ENCODE measurements around the gene DICER1. TPM values are rescaled to one million over a fixed set of nuclear protein-coding genes. Genes with fewer than 3 reads are reported as not detected.

DICER1 gene
- polyA plus RNA-seq, 1 donor (not counting 4 experiments of a cell fraction or from before 2014, with no cell fraction given): 31.6 TPM

- Histone ChIP-seq H3K36me3 (ENCODE audit: control insufficient read depth in 2 of 2, extremely low read depth in 1 of 2, insufficient read depth in 2 of 2, low read length in 2 of 2) (no peaks in the 10 kb centered on the region), H3K4me2 (ENCODE audit: control insufficient read depth, extremely low read depth, insufficient read depth, low read depth, low read length) (no peak overlapping the region), H3K9me1 (ENCODE audit: control insufficient read depth, extremely low read depth, insufficient read depth, low read length) (no peaks in the 10 kb centered on the region), H3K4me3 (ENCODE audit: control insufficient read depth in 2 of 3, extremely low read depth in 1 of 3, insufficient read depth in 2 of 3, low read depth in 1 of 3, low read length in 3 of 3) (no peak overlapping the region), H3K27me3 (ENCODE audit: control insufficient read depth, extremely low read depth, insufficient read depth, low read length) (peaks cover 3% of the 10 kb centered on the region), H3K27ac (ENCODE audit: control insufficient read depth, insufficient read depth, low read length) (no peak overlapping the region), H4K20me1 (ENCODE audit: control insufficient read depth, extremely low read depth, insufficient read depth, low read length) (no peaks in the 10 kb centered on the region), H3K4me1 (ENCODE audit: control insufficient read depth, extremely low read depth, insufficient read depth, low read length) (no peaks in the 10 kb centered on the region), H3K9ac (ENCODE audit: control insufficient read depth, extremely low read depth, insufficient read depth, low read length) (no peak overlapping the region), H2AFZ (ENCODE audit: control insufficient read depth, low read length) (no peak overlapping the region), H3K9me3 (ENCODE audit: control insufficient read depth, low read depth, low read length) (no peaks in the 10 kb centered on the region), H3K79me2 (ENCODE audit: control insufficient read depth, insufficient read depth, low read length) (no peaks in the 10 kb centered on the region)
- no peak for TF ChIP-seq EZH2 (IDR thresholded peaks at IDR 0.05; ENCODE audit: low read length)
- TF ChIP-seq CTCF (optimal IDR thresholded peaks at IDR 0.05 in 1 of 3, IDR thresholded peaks at IDR 0.05 in 1 of 3, conservative IDR thresholded peaks at IDR 0.05 in 1 of 3; ENCODE audit: extremely low read depth in 1 of 3, insufficient read depth in 2 of 3, low read length in 3 of 3): no peak
- DNase-seq (ENCODE audit: low read depth, low spot score) (no peak), FAIRE-seq (no peak)
- dilution Hi-C loops (cut with MboI; ENCODE audit: extremely low pct_ligation_motif_present, low sequenced_read_pairs): no loop called here
Observed at GRCh38 chr14:95075789-95076188, 81.5 kb downstream of the DICER1 start.

GRCh38 chr14:95073947-95074346, 83.4 kb downstream of the DICER1 start:
- no peaks in the 10 kb centered on the region for H3K36me3 ChIP-seq (ENCODE audit: control insufficient read depth in 2 of 2, extremely low read depth in 1 of 2, insufficient read depth in 2 of 2, low read length in 2 of 2)
- no peak overlapping the region for H3K4me3 ChIP-seq (ENCODE audit: control insufficient read depth in 2 of 3, extremely low read depth in 1 of 3, insufficient read depth in 2 of 3, low read depth in 1 of 3, low read length in 3 of 3)
- no peaks in the 10 kb centered on the region for H4K20me1 ChIP-seq (ENCODE audit: control insufficient read depth, extremely low read depth, insufficient read depth, low read length)
- peaks cover 3% of the 10 kb centered on the region for H3K27me3 ChIP-seq (ENCODE audit: control insufficient read depth, extremely low read depth, insufficient read depth, low read length)
- DNase-seq (ENCODE audit: low read depth, low spot score) (no peak), FAIRE-seq (no peak)
- no peaks in the 10 kb centered on the region for H3K9me3 ChIP-seq (ENCODE audit: control insufficient read depth, low read depth, low read length)
- no peak for TF ChIP-seq CTCF (optimal IDR thresholded peaks at IDR 0.05 in 1 of 3, IDR thresholded peaks at IDR 0.05 in 1 of 3, conservative IDR thresholded peaks at IDR 0.05 in 1 of 3; ENCODE audit: extremely low read depth in 1 of 3, insufficient read depth in 2 of 3, low read length in 3 of 3)
- no peak for TF ChIP-seq EZH2 (IDR thresholded peaks at IDR 0.05; ENCODE audit: low read length)
- H2AFZ ChIP-seq (ENCODE audit: control insufficient read depth, low read length): no peak overlapping the region
- no peak overlapping the region for H3K9ac ChIP-seq (ENCODE audit: control insufficient read depth, extremely low read depth, insufficient read depth, low read length)
- dilution Hi-C loops (cut with MboI; ENCODE audit: extremely low pct_ligation_motif_present, low sequenced_read_pairs): no loop called here
- no peak overlapping the region for H3K4me2 ChIP-seq (ENCODE audit: control insufficient read depth, extremely low read depth, insufficient read depth, low read depth, low read length)
- H3K27ac ChIP-seq (ENCODE audit: control insufficient read depth, insufficient read depth, low read length): no peak overlapping the region
- no peaks in the 10 kb centered on the region for H3K4me1 ChIP-seq (ENCODE audit: control insufficient read depth, extremely low read depth, insufficient read depth, low read length)
- H3K9me1 ChIP-seq (ENCODE audit: control insufficient read depth, extremely low read depth, insufficient read depth, low read length): no peaks in the 10 kb centered on the region
- H3K79me2 ChIP-seq (ENCODE audit: control insufficient read depth, insufficient read depth, low read length): no peaks in the 10 kb centered on the region
